Measurements from ENCODE around the gene CMKLR1.

- TF ChIP-seq CTCF (IDR thresholded peaks at IDR 0.05) (no peak), FOSL2 (IDR thresholded peaks at IDR 0.05; ENCODE audit: borderline replicate concordance, low read depth) (no peak), RCOR1 (IDR thresholded peaks at IDR 0.05; ENCODE audit: low read length) (no peak), MAX (IDR thresholded peaks at IDR 0.05; ENCODE audit: low read depth) (no peak), ELF1 (IDR thresholded peaks at IDR 0.05) (no peak), GATA2 (CRISPR knock-in tag; IDR thresholded peaks at IDR 0.05) (no peak), NRF1 (IDR thresholded peaks at IDR 0.05; ENCODE audit: low read depth, low read length) (no peak), EP300 (IDR thresholded peaks at IDR 0.05; ENCODE audit: borderline replicate concordance in 1 of 2, low read depth in 1 of 2, low read length in 1 of 2) (no peak), RAD21 (IDR thresholded peaks at IDR 0.05; ENCODE audit: low read length) (no peak), SMC3 (IDR thresholded peaks at IDR 0.05; ENCODE audit: low read depth, low read length) (no peak), NFIC (IDR thresholded peaks at IDR 0.05; ENCODE audit: borderline replicate concordance) (no peak), RFX5 (IDR thresholded peaks at IDR 0.05; ENCODE audit: low read length) (no peak), POLR2AphosphoS5 (IDR thresholded peaks at IDR 0.05; ENCODE audit: low read depth, low read length) (no peak), IRF3 (IDR thresholded peaks at IDR 0.05; ENCODE audit: low read depth, low read length) (no peak)
These were observed 2.2 kb upstream of the CMKLR1 start for GRCh38 chr12:108341356-108341755.

Data from SK-N-SH (cell line).